PC-9 (cell line): ENCODE results near the gene CBFA2T3.

ENCODE experiments used
- EZH2 ChIP-seq: fragments of 200-600 bp; sonication (generic); IDR thresholded peaks from 2 replicates; pipeline ENCODE4 v1.8.0; 2017; ENCODE audit warnings: antibody characterized with exemption, low read depth
- TF ChIP-seq, protein P1 (sequence below): fragments of 200-600 bp; sonication (generic); conservative IDR thresholded peaks from 2 replicates; pipeline ENCODE4 v1.6.1; 2017; ENCODE audit warnings: mixed run types, antibody characterized with exemption, mild to moderate bottlenecking, moderate library complexity

GRCh38 chr16:88911946-88912310 is 65.1 kb downstream of the CBFA2T3 start:
- TF ChIP-seq, protein P1, sequence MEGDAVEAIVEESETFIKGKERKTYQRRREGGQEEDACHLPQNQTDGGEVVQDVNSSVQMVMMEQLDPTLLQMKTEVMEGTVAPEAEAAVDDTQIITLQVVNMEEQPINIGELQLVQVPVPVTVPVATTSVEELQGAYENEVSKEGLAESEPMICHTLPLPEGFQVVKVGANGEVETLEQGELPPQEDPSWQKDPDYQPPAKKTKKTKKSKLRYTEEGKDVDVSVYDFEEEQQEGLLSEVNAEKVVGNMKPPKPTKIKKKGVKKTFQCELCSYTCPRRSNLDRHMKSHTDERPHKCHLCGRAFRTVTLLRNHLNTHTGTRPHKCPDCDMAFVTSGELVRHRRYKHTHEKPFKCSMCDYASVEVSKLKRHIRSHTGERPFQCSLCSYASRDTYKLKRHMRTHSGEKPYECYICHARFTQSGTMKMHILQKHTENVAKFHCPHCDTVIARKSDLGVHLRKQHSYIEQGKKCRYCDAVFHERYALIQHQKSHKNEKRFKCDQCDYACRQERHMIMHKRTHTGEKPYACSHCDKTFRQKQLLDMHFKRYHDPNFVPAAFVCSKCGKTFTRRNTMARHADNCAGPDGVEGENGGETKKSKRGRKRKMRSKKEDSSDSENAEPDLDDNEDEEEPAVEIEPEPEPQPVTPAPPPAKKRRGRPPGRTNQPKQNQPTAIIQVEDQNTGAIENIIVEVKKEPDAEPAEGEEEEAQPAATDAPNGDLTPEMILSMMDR, result no peak
- TF ChIP-seq EZH2, result no peak
